ENCODE measurements around the gene CSF2RB.

CSF2RB gene

GRCh38 chr22:36913427-36914389, at the start of gene CSF2RB:
TSS of gene CSF2RB (plus strand) at chr22:36913628. CDS start at chr22:36922208, 8,580 bp downstream.
- peak; percentile 45 for DNase-seq

- no peak for DNase-seq
These were observed 49.4 kb upstream of the CSF2RB start for GRCh38 chr22:36863979-36864378.

GRCh38 chr22:36864454-36865215, 48.8 kb upstream of the CSF2RB start:
- no peak for DNase-seq

- DNase-seq = peak; percentile 26
These were observed 48.1 kb upstream of the CSF2RB start for GRCh38 chr22:36865346-36865745.

- no peak for DNase-seq
These were observed 45.7 kb upstream of the CSF2RB start for GRCh38 chr22:36867695-36868094.

GRCh38 chr22:36868546-36869181, 44.8 kb upstream of the CSF2RB start:
- no peak for DNase-seq

- no peak for DNase-seq
These were observed 43.2 kb upstream of the CSF2RB start for GRCh38 chr22:36870250-36870649.

- no peak for DNase-seq
These were observed 41.8 kb upstream of the CSF2RB start for GRCh38 chr22:36871669-36872081.

- DNase-seq = no peak
These were observed 41.3 kb upstream of the CSF2RB start for GRCh38 chr22:36872084-36872483.

GRCh38 chr22:36872866-36873498, 40.4 kb upstream of the CSF2RB start:
- DNase-seq = no peak

- DNase-seq = peak; percentile 87
These were observed 39.7 kb upstream of the CSF2RB start for GRCh38 chr22:36873614-36874308.

GRCh38 chr22:36874309-36874696, 39.1 kb upstream of the CSF2RB start:
- no peak for DNase-seq

GRCh38 chr22:36874736-36875135, 38.7 kb upstream of the CSF2RB start:
- DNase-seq = no peak

- DNase-seq = no peak
These were observed 37.7 kb upstream of the CSF2RB start for GRCh38 chr22:36875741-36876140.

- no peak for DNase-seq
These were observed 33.7 kb upstream of the CSF2RB start for GRCh38 chr22:36879775-36880174.

- no peak for DNase-seq
These were observed 31.8 kb upstream of the CSF2RB start for GRCh38 chr22:36881504-36882245.

- DNase-seq = no peak
These were observed 28.9 kb upstream of the CSF2RB start for GRCh38 chr22:36884349-36885158.

- no peak for DNase-seq
These were observed 28.0 kb upstream of the CSF2RB start for GRCh38 chr22:36885474-36885873.

GRCh38 chr22:36886016-36886415, 27.4 kb upstream of the CSF2RB start:
- no peak for DNase-seq

- DNase-seq = no peak
These were observed 26.3 kb upstream of the CSF2RB start for GRCh38 chr22:36887162-36887561.

- no peak for DNase-seq
These were observed 21.8 kb upstream of the CSF2RB start for GRCh38 chr22:36891646-36892045.
